ENCODE data around the gene TMEM163.
"Not testable (repeated sequence)": the region's sequence is repeated elsewhere in the genome, so short reads cannot be mapped to it uniquely, and the experiment has no call there.

Gene TMEM163

DNA sequence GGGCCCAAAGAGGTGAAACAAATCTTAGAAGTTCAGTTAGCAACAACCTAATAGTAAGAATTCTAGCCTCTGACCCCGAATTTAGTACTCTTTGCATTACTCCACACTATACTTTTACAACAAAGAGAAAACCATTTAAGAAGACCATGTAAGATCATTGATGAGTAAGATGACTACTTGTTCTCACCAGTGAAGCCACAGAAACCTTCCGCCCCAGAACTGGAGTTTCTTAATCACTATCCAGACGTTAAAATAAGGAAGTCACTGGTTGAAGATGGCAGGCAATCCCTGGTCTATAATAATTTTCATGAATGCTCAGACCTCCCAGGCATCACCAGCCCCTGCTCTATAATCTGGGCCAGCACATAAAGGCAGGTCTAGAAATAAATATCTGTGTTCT, 95.0 kb downstream of the TMEM163 start:
- in situ Hi-C loops (cut with MboI; ENCODE audit: low sequenced_read_pairs) = no loop called here

- in situ Hi-C loops (cut with MboI; ENCODE audit: low sequenced_read_pairs) = no loop called here
Measured at GRCh38 chr2:134623046-134623445, 95.8 kb downstream of the TMEM163 start.

DNA sequence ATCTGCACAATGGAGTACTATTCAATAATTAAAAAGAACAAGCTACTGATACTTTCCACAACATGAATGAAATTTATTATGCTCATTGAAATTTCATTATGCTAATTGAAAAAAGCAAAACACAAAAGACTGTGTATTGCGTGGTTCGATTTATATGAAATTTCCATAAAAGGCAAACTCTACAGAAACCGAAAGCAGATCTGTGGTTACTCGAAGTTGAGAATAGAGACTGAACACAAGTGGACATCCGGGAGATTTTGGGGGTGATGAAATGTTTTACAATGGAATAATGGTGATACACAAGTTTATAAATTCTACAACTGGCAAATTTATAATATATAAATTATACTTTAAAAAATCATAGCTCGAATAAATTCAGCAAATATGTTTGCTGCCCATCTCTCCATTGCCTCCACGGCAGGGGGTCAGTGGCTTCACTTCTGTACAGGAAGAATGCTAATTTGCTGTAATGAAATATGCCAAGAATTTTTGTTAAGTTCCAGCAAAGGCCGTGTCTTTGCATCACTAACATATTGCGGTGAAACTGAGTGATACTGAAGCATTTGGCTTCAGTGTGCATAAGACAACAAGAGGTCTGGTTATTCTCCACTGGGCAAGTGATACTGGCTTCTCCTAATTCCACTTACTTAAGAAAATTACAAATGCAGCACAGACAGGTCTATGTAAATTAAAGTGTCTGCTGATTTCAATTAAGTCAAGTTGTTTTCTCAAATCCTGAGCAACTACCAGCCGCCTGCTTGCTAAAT, 96.7 kb downstream of the TMEM163 start:
- in situ Hi-C loops (cut with MboI; ENCODE audit: low sequenced_read_pairs) = no loop called here

DNA sequence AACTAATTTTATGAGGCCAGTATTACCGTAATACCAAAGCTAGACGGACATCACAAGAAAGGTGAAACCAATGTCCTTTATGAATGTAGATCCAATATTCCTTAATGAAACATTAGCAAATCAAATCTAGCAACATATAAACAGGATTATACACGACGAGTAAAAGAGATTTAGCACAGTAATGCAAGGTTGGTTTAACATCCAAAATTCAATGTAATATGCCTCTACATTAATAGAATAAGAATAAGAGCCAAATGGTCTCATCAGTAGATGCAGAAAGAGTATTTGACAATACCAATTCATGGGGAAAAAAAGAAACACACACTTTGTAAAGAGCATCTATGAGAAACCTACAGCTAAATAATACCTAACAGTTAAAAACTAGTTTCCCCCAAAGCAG, 99.5 kb downstream of the TMEM163 start:
- in situ Hi-C loops (cut with MboI; ENCODE audit: low sequenced_read_pairs) = no loop called here

GRCh38 chr2:134615480-134615879, 103.3 kb downstream of the TMEM163 start:
- in situ Hi-C loops (cut with MboI; ENCODE audit: low sequenced_read_pairs) = not testable (repeated sequence)

- in situ Hi-C loops (cut with MboI; ENCODE audit: low sequenced_read_pairs) = no loop called here
Measured at GRCh38 chr2:134611316-134611715, 107.5 kb downstream of the TMEM163 start.

DNA sequence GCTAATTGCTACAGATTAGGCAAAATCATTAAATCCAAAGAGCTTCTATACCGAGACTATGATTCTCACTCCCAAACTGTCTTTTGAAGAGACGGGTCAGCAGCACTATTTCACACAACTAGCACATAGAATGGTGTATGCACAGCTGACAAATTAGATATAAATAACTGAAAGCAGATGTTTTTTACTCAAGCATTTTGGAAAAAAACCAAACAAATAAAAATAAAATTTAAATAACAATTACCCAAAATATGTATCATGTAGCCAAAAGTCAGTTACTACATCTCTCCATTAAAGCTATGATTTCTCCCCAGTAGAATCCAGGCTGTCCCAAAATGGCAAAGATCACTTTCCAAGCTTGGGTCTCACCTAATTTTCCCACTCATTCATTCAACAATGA, 107.9 kb downstream of the TMEM163 start:
- in situ Hi-C loops (cut with MboI; ENCODE audit: low sequenced_read_pairs) = no loop called here

GRCh38 chr2:134609924-134610513, 108.8 kb downstream of the TMEM163 start:
- in situ Hi-C loops (cut with MboI; ENCODE audit: low sequenced_read_pairs) = no loop called here

DNA sequence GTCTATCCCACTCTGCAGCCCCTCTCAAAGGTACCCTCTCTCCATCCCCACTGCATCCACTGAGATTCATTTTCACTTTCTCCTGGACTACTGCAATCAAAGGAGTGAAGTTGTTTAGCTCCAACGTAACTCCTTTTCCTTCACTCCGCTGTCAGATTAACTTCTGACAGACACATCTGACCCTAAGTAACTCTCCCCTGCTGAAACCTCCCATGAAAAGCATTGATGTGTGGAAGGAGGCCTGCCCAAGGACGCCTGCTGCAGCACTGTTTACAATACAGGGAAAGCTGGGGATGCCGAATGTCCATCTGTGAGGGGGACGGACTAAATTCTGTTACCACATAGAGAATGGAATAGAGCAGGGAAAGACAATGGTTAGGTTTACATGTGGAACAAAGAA, 114.8 kb downstream of the TMEM163 start:
- in situ Hi-C loops (cut with MboI; ENCODE audit: low sequenced_read_pairs) = no loop called here

- in situ Hi-C loops (cut with MboI; ENCODE audit: low sequenced_read_pairs) = no loop called here
Measured at GRCh38 chr2:134602666-134603065, 116.1 kb downstream of the TMEM163 start.

DNA sequence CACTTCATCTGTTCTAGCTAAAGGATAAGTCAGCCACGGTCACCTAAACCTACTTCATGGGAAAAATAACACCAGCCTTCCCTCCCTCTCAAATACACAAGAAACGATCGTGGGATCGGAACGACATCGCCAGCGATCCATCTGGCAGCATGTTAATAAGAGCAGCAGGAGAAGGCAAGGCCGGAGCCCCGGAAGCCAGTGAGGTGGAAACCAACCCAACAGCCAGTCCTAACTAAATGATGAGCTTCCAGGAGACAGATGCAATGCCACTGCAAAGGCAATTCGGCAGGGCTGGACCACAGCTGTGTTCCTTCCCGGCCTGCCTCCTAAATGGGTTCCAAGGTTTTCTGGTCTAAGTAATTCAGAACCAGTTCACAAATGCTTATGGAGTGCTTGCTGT, 117.5 kb downstream of the TMEM163 start:
- in situ Hi-C loops (cut with MboI; ENCODE audit: low sequenced_read_pairs) = no loop called here

DNA sequence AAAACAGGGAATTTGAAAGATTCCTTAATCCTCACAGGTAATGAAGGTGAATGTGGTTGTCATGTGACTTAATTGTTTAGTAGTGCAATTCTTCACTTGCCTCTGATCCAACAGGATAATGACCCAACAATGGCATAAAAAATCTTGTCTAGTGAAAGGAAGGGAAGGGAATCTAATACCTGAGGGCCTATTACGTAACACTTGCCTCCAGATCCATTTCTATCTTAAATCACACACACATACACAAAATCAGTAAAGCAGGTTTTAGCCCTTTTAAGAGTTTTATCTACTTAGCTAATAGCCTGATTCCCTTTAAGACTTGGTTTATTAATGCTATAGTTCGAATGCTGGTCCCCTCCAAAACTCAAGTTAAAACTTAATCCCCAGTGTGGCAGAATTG, 118.6 kb downstream of the TMEM163 start:
- in situ Hi-C loops (cut with MboI; ENCODE audit: low sequenced_read_pairs) = no loop called here

DNA sequence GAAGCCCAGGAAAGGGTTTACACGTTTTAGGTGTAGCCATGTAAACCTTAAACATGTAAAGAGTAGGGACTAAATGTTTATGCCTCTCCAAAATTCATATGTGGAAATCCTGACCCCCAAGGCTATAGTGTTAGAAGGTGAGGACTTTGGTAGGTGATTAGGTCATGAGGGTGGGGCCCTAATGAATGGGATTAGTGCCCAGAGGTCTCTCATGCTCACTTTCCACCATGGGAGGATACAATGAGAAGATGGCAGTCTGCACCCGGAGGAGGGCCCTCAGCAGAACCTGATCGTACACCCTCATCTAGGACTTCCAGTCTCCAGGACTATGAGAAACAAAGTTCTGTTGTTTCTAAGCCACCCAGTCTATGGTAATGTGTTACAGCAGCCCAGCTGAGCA, 119.6 kb downstream of the TMEM163 start:
- in situ Hi-C loops (cut with MboI; ENCODE audit: low sequenced_read_pairs) = no loop called here

DNA sequence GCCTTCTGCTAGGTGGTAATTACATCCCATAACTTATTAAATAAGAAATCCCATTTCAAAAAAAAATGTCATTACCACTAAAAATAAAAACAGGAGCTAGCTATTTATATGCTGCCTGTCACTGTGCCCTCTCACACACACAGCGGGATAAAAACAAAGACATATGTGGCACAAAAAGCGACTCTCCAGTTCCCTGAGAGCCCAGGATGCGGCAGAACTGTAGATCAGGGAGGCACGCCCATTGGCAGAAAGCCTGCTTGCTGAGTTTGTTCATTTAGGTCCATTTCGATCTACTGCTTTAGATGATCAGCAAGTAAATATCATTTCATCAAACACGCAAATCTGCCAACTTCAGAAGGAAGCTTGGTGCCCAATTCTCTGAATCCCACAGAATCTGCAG, 124.4 kb downstream of the TMEM163 start:
- in situ Hi-C loops (cut with MboI; ENCODE audit: low sequenced_read_pairs) = no loop called here

DNA sequence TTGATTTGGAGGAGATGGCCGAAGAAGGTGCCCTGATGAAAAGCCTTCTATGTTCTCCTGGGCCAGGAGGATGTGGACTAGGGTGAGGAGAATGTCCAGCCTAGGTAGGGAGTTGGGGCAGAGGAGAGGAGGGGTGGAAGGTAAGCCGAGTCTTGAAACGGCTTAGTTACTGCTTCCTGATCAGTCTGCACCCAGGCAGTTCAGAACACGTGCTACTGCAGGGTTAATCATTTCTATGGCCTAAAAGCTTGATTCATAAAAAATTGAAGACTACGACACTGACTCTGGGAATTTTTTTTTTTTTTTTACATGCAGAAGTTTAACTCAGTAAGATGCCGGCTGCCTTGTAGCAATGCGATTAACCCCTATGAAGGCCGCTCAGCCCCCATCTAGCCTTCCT, 125.3 kb downstream of the TMEM163 start:
- in situ Hi-C loops (cut with MboI; ENCODE audit: low sequenced_read_pairs) = no loop called here

DNA sequence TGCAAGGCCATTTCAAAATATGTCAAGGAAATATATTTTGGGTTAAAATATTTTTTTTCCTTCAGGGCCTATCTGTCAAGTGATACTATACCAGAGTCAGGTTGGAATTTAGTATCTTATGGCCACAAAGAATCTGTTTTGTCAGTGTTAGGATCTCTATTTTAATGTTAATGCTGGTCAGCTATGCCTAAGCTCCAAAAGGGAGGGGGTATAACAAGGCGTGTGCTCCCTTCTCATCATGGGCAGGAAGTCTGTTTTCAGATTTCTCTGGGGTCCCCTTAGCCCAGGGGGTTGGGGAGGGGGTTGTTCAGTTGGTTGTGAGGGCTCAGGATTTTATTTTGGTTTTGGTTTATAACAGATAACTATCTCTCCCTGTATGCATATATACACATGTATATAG, 126.4 kb downstream of the TMEM163 start:
- in situ Hi-C loops (cut with MboI; ENCODE audit: low sequenced_read_pairs) = no loop called here

- in situ Hi-C loops (cut with MboI; ENCODE audit: low sequenced_read_pairs) = no loop called here
Measured at GRCh38 chr2:134591526-134591925, 127.3 kb downstream of the TMEM163 start.

DNA sequence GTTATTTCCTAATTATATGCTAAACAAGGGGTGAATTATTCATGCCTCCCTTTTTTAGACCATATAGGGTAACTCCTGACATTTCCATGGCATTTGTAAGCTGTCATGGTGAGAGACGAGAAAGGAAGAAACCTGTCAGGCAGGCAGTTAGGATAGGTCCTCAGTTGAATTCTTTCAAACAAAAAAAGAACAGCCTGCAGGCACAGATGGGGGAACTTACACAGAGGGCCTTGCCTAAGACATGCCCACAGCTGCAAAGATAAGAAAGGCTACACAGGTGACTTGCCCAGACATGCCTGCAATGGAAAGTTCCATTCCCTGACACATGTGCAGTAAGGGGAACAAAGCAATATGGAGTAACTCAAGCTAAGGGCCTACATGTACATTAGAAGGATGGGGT, 128.1 kb downstream of the TMEM163 start:
- in situ Hi-C loops (cut with MboI; ENCODE audit: low sequenced_read_pairs) = no loop called here

- in situ Hi-C loops (cut with MboI; ENCODE audit: low sequenced_read_pairs) = not testable (repeated sequence)
Measured at GRCh38 chr2:134589171-134590083, 129.4 kb downstream of the TMEM163 start.

GRCh38 chr2:134588556-134588955, 130.2 kb downstream of the TMEM163 start:
- in situ Hi-C loops (cut with MboI; ENCODE audit: low sequenced_read_pairs) = no loop called here

GRCh38 chr2:134586326-134586965, 132.4 kb downstream of the TMEM163 start:
- in situ Hi-C loops (cut with MboI; ENCODE audit: low sequenced_read_pairs) = no loop called here
